GM18870 (cell line): ENCODE measurements around the gene ZNF622.

Experiments used
- ATAC-seq: cut with Tn5 transposase; IDR thresholded peaks from one replicate; pipeline ENCODE4 v1.9.1; 2021; ENCODE audit warnings: moderate library complexity; ENCODE audit not compliant: unreplicated experiment

The ZNF622 gene

GRCh38 chr5:16465544-16466432, at the start of gene ZNF622:
Gene ZNF622, minus strand, starts transcription at chr5:16465800. Its CDS starts 135 bp downstream, at chr5:16465665.
- peak; percentile 76 for ATAC-seq

DNA sequence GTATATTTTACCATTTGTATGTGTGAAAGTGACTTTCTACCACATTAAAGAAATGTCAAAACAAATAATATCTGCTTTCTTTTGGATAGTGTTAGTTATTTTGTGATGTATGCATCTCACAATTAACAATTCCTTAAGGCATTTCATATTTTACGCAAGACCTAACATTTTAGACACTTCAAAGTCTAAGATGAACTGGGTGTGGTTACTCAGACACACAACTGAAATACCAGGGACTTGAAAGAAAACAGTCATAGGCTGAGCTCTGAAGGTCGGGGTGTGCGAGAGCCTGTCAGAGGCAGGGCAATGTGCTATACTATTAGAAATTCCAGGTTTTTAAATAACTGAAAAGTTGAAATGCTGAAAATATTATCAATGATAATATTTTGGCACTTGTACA, 44.5 kb upstream of the ZNF622 start:
- ATAC-seq, result no peak

GRCh38 chr5:16508730-16509531, 43.3 kb upstream of the ZNF622 start:
- ATAC-seq, result no peak

DNA sequence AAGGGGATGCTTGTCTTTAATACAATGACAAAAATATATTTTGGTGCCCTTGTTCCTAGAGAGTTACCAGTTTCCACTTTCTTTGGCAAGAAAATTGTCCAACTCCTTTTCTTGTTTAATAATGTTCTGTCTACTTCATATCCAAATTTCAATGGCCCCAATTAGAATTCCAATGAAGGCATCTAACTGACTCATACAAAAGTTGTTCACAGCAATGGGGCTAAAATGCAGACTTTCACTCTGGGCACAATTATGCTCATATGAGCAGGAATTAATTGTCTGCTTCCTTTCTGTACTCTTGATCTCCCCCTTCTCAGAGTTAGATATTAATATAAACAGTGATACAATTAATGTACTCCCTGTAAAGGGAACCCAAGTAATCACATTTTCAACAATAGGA, 42.1 kb upstream of the ZNF622 start:
- ATAC-seq, result no peak

DNA sequence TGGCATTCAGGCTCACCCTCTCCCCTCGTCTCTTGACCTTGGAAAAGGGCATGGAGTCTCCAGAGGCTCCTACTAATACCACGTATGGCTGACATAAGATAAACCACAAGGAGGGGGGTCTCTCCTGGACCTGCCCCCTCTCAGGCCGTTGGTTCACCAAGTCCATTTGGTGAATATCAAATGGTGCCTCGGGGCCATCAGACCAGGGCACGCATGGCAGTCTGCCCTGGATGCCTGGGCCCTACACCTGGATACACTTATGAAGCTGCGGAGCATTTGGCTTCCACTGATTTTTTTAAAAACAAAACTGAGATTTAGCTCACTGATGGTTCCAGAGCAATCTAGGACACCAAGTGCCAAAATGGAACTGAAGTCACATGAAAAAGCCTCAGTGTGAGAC, 40.3 kb upstream of the ZNF622 start:
- ATAC-seq, result no peak

DNA sequence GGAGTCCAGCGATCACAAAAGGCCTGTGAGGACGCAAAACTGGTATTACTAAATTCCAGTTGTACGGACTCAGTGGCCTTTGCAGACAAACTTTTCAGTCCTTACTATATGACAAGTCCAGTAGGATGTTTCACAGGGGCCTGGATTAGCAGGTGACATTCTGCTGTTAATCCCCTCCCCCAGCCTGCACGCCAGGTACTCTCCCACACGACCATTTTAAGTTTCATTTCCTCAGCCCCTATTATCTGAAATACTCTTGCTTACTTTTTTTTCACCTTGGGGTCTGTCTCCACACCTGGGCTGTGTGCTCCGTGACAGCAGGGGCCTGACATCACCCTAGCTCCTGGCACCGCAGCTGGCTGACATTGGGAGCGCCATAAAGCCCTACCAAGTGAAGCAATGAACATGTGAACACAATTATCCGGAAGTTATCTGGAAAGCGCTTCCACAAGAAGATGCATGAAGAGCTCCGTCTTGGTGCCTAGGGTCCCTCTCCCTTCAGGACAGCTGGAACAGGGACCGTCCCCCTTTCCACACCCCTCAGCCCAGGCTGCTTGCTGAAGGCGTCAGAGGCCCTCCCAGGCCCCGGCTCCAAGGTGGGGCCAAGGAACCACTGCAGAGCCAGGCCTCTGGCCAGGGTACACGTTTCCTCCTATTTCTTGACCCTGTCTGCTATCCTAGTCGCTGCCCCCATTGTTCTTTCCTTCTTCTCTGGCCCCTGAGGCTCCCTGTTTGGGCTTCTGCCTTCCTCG, 39.7 kb upstream of the ZNF622 start:
- no peak for ATAC-seq

- no peak for ATAC-seq
Observed at GRCh38 chr5:16504571-16504970, 39.0 kb upstream of the ZNF622 start.

DNA sequence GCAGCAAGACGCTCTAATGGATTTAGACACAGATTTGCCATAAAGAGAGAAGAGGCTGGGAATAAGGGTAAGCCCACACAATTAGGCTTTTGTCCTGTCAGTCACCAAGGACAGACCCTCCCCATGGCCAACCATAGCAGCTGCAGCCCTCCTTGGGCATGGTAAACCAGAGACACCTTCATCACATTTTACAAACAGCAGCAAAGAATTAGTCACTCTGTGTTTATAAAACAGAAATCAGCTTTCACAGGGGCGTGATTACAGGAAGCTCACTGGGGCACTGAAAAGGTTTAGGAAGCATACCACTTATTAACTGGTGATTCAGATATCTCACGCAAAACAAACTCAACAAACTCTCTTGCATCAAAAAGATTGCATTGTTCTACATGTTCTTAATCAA, 37.3 kb upstream of the ZNF622 start:
- ATAC-seq, result no peak

- no peak for ATAC-seq
Observed at GRCh38 chr5:16500024-16500423, 34.4 kb upstream of the ZNF622 start.

GRCh38 chr5:16497546-16497945, 31.9 kb upstream of the ZNF622 start:
- no peak for ATAC-seq

DNA sequence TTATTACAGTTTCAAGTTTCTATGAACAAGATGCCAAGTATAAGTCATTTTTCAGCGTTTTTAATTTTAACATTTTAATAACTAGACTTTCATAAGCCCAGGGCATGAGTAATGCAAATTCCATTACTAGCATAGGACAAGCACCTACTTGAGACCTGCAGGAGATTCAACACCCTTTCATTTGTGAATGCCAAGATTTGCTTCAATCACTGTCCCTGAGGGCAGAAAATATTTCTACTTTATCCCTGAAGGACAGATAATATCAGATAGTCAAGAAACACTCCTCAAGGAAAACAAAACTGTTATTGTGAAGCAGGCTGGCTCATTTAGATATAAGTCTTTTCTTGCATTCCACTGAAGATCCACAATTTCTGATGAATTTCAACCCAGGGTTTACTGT, 27.7 kb upstream of the ZNF622 start:
- ATAC-seq, result no peak

- no peak for ATAC-seq
Observed at GRCh38 chr5:16492398-16493140, 27.0 kb upstream of the ZNF622 start.

- ATAC-seq, result no peak
Observed at GRCh38 chr5:16490911-16491310, 25.3 kb upstream of the ZNF622 start.

- peak; percentile 69 for ATAC-seq
Observed at GRCh38 chr5:16489322-16489791, 23.8 kb upstream of the ZNF622 start.

- no peak for ATAC-seq
Observed at GRCh38 chr5:16487456-16487855, 21.9 kb upstream of the ZNF622 start.

DNA sequence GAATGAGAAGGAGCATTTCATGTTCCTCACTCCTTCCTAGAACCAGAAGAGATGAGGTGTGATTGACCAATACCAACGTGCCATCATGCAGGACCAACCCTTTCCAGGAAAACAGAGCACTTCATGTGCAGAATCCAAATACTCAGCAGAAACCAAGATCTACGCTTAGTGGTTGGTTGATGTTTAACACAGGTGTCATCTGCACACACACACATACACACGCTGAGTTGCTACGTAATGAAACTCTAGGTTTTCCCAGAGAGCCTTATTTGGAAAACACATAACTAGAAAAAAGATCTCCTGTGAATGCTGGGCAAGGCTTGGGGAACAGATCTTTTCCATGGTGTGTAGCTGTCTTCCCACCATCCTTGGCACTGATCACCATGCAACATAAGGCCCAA, 21.1 kb upstream of the ZNF622 start:
- no peak for ATAC-seq

DNA sequence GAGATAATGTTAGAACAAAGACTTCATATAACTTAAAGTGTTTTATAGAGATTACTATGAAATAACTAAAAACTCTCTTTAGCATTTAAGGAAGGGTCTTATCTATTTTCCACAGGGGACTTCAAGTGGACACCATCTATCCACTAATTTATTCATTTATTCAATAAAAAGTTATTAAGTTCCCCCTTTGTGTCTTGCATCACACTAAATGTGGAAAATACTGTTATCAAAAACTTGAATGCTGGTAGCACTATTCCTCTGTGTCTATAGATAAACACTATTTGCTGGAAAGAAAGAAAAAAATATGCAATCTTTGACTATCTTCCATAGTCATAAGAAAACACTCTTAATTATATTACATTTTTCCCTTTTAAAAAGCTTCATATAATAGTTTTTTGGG, 20.1 kb upstream of the ZNF622 start:
- no peak for ATAC-seq

DNA sequence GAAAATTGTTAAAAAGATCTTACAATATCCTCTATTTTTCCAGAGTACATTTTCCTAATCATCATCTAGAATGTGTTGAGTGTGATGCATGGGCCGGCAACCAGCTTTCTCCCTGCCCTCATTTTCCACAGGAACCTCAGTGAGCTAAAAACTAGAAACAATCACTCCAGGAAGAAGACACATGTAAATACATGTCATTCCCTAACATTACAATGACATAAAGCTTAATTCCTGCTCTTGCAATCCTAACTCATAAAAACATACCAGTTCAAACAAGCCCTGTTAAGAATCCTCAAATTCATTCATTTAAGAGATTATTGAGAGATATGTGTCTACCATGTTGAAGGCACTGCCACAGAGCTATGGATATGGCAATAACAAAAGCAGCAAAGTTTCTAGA, 18.5 kb upstream of the ZNF622 start:
- ATAC-seq, result no peak

- no peak for ATAC-seq
Observed at GRCh38 chr5:16483361-16483760, 17.8 kb upstream of the ZNF622 start.

DNA sequence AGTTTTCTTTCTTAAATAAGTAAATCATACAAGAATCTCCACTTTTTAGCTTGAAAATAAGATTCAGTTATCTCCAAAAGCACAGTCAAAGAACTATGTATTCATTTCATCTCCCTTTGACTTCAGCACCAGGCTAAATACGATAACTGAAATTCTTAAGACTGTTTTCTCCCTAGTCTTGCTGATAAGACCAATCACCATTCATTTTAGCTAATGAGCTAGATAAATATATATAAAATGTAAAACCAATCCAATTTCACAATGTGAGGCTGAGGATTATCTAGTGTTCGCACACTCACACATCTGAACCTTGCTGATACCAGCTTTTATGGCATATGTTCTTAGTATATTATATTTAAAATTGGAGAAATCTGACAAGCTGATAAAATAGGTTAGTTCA, 17.3 kb upstream of the ZNF622 start:
- ATAC-seq, result no peak
